OCI-LY7 (cell line): ENCODE data around the gene BIVM. TPM values are rescaled to one million over a fixed set of nuclear protein-coding genes. Genes with fewer than 3 reads are reported as not detected.

Experiments used
- BruUV-seq: library from RNA; stranded (reverse); fragments of 400-500 nt; replicated peaks from 2 replicates; lab custom pipeline; 2021; lab: Mats Ljungman, UMichigan
- CTCF ChIA-PET: fragments of 300-600 bp; sonication (Branson Sonifier 250); formaldehyde crosslinking; loops from one replicate; lab custom pipeline; 2022; ENCODE audit warnings: antibody characterized with exemption; ENCODE audit not compliant: unreplicated experiment; lab: Charles Lee
- POLR2A ChIA-PET: fragments of 300-600 bp; sonication (Branson Sonifier 250); formaldehyde crosslinking; loops from one replicate; lab custom pipeline; 2022; ENCODE audit warnings: antibody characterized with exemption; lab: Charles Lee
- DNase-seq: peaks from one replicate; pipeline ENCODE4 v3.0.0-alpha.2; 2015; ENCODE audit warnings: low spot score
- H2AFZ ChIP-seq: fragments of 200-600 bp; sonication (generic), shearing (Covaris generic); 2 replicates; pipeline ENCODE4 v1.6.1; 2014; ENCODE audit warnings: mild to moderate bottlenecking, antibody characterized with exemption, low read length, moderate library complexity
- H3K27ac ChIP-seq: fragments of 200-600 bp; sonication (generic); 2 replicates; pipeline ENCODE4 v1.5.1; 2014; ENCODE audit warnings: mixed run types, low read depth, mild to moderate bottlenecking, moderate library complexity, low read length, inconsistent platforms; ENCODE audit not compliant: poor library complexity, severe bottlenecking
- H3K36me3 ChIP-seq: fragments of 200-600 bp; sonication (generic); 2 replicates; pipeline ENCODE4 v1.6.1; 2014; ENCODE audit warnings: mild to moderate bottlenecking, antibody characterized with exemption, low read length, moderate library complexity, mixed read lengths; ENCODE audit not compliant: insufficient read depth
- H3K4me1 ChIP-seq: fragments of 200-600 bp; sonication (generic); 2 replicates; pipeline ENCODE4 v1.5.1; 2014; ENCODE audit warnings: mild to moderate bottlenecking, low read length; ENCODE audit not compliant: insufficient read depth, poor library complexity, severe bottlenecking
- H3K4me2 ChIP-seq: fragments of 200-600 bp; sonication (generic); 2 replicates; pipeline ENCODE4 v1.6.1; 2014; ENCODE audit warnings: mild to moderate bottlenecking, low read length
- H3K4me3 ChIP-seq: fragments of 200-600 bp; sonication (generic); 2 replicates; pipeline ENCODE4 v1.5.1; 2014; ENCODE audit warnings: mild to moderate bottlenecking, low read depth, low read length; ENCODE audit not compliant: poor library complexity, severe bottlenecking
- H3K79me2 ChIP-seq: fragments of 200-600 bp; sonication (generic); 2 replicates; pipeline ENCODE4 v1.6.1; 2016; ENCODE audit warnings: low read depth, mild to moderate bottlenecking, low read length, moderate library complexity, mixed read lengths; ENCODE audit not compliant: insufficient read depth
- H3K9me2 ChIP-seq: fragments of 200-600 bp; sonication (generic); 2 replicates; pipeline ENCODE4 v1.6.1; 2016; ENCODE audit warnings: mild to moderate bottlenecking, low read length, mixed read lengths; ENCODE audit not compliant: insufficient read depth
- H3K9me3 ChIP-seq: fragments of 200-600 bp; sonication (generic); 2 replicates; pipeline ENCODE4 v1.6.1; 2014; ENCODE audit warnings: mild to moderate bottlenecking, mixed run types, low read length, mixed read lengths
- H4K20me1 ChIP-seq: fragments of 200-600 bp; sonication (generic); 2 replicates; pipeline ENCODE4 v1.6.1; 2014; ENCODE audit warnings: mild to moderate bottlenecking, antibody characterized with exemption, low read length, moderate library complexity, mixed read lengths; ENCODE audit not compliant: insufficient read depth
- EZH2phosphoT487 ChIP-seq: fragments of 200-600 bp; sonication (generic); IDR thresholded peaks from 2 replicates; pipeline ENCODE4 v1.6.1; 2018; ENCODE audit warnings: low read depth, borderline replicate concordance, mild to moderate bottlenecking, mixed run types, antibody characterized with exemption, low read length, moderate library complexity, mixed read lengths
- intact Hi-C: fragments of 100-400 bp; cut with micrococcal nuclease; formaldehyde crosslinking; loops from one replicate; pipeline ENCODE4 v1.10.0; 2022; ENCODE audit not compliant: unreplicated experiment
- total RNA-seq, 2 experiments: library from RNA; depleted of rRNA in 1 of 2; stranded (reverse); fragments of >200 nt in 1 of 2; shearing (Covaris generic) in 1 of 2; gene quantifications; 2 replicates each; pipeline ENCODE4 v1.2.3, GENCODE V29; 2014 to 2022
- TF ChIP-seq, protein P1 (sequence below): fragments of 200-600 bp; sonication (generic); conservative IDR thresholded peaks from 2 replicates; pipeline ENCODE4 v1.5.1; 2014; ENCODE audit warnings: mild to moderate bottlenecking, antibody characterized with exemption, low read length, moderate library complexity, mixed read lengths

BIVM gene
- total RNA-seq, 2 experiments from 2014 or later, result not detected

DNA sequence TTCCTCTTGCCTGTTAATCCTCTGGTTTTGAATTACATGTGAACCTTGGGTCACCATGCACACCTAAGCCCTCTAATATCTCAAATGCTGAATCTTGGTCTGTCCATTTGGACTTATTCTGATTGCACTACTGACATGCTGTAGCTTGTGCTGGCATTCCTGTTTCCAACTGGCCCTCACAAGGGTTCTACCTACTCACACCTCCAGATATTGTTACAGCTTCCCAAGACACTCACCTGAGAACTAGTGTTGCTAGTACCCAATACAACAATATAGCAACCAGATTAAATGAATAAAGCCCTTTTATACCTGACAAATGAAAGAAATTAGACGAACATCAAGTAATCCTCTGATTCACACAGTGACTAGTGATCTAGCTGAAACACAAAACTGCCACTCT is 41.9 kb upstream of the BIVM start:
- Histone ChIP-seq H3K4me1 (no peaks in the 10 kb centered on the region), H3K27ac (no peak overlapping the region), H3K9me2 (no peaks in the 10 kb centered on the region), H3K4me2 (no peak overlapping the region), H2AFZ (no peak overlapping the region), H3K4me3 (no peak overlapping the region), H3K79me2 (no peaks in the 10 kb centered on the region), H3K9me3 (no peaks in the 10 kb centered on the region), H4K20me1 (no peaks in the 10 kb centered on the region), H3K36me3 (no peaks in the 10 kb centered on the region)
- no TSS peak for BruUV-seq
- CTCF ChIA-PET, result no interaction called here
- POLR2A ChIA-PET, result interaction anchor here (0.7 kb wide), 1 partner anchor 837 kb away, joined by 4 read pairs; no protein-coding TSS in a partner anchor
- TF ChIP-seq EZH2phosphoT487, result no peak
- TF ChIP-seq, protein P1, sequence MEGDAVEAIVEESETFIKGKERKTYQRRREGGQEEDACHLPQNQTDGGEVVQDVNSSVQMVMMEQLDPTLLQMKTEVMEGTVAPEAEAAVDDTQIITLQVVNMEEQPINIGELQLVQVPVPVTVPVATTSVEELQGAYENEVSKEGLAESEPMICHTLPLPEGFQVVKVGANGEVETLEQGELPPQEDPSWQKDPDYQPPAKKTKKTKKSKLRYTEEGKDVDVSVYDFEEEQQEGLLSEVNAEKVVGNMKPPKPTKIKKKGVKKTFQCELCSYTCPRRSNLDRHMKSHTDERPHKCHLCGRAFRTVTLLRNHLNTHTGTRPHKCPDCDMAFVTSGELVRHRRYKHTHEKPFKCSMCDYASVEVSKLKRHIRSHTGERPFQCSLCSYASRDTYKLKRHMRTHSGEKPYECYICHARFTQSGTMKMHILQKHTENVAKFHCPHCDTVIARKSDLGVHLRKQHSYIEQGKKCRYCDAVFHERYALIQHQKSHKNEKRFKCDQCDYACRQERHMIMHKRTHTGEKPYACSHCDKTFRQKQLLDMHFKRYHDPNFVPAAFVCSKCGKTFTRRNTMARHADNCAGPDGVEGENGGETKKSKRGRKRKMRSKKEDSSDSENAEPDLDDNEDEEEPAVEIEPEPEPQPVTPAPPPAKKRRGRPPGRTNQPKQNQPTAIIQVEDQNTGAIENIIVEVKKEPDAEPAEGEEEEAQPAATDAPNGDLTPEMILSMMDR, result no peak
- no peak for DNase-seq
- intact Hi-C loops, result no loop called here

DNA sequence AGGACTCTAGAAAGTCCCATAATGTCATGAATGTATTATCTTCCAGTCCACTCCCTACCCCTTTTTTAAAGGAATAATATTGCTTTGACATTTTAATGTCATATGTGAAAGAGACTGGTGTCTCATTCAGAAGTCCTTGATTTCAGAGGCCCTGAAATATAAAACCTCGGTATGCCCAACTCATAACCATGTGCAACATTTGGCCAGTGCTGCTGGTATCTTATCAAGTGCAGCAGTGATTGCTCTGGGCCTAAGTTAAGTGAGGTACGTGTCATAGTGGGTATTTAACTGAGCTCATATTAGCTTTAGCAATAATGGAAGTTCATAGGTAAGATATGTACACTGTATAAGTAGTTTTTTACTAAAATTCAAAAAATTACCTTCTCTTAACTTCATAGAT is 40.1 kb upstream of the BIVM start:
- Histone ChIP-seq H4K20me1 (no peaks in the 10 kb centered on the region), H2AFZ (no peak overlapping the region), H3K27ac (no peak overlapping the region), H3K4me2 (no peak overlapping the region), H3K9me2 (no peaks in the 10 kb centered on the region), H3K9me3 (no peaks in the 10 kb centered on the region), H3K36me3 (no peaks in the 10 kb centered on the region), H3K4me1 (no peaks in the 10 kb centered on the region), H3K79me2 (no peaks in the 10 kb centered on the region), H3K4me3 (no peak overlapping the region)
- ChIA-PET POLR2A (no interaction called here), CTCF (no interaction called here)
- no TSS peak for BruUV-seq
- intact Hi-C loops, result no loop called here
- DNase-seq, result no peak
- TF ChIP-seq EZH2phosphoT487, result no peak
- TF ChIP-seq, protein P1, result no peak

DNA sequence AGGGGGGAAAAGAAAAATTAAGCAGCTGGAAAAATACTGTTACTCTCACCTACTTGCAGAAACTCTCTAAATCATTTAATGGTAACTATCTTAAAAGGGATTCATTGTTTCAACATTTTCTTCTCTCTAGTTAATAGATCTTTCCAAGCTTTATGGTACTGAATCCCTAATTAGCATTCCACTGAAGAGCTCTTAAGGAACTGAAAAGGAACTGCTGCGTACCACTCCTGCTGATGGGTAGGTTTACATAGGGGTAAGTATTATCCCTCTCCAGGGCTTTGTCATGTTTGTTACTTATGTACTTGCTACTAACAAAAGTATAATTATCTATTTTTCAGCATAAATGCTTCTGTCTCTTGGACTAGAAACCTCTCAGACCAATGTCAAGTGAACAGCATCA is 37.8 kb upstream of the BIVM start:
- H4K20me1 ChIP-seq, result no peaks in the 10 kb centered on the region
- no peak for TF ChIP-seq EZH2phosphoT487
- TF ChIP-seq, protein P1, result no peak
- H2AFZ ChIP-seq, result no peak overlapping the region
- ChIA-PET CTCF (no interaction called here), POLR2A (no interaction called here)
- H3K9me3 ChIP-seq, result no peaks in the 10 kb centered on the region
- H3K9me2 ChIP-seq, result no peaks in the 10 kb centered on the region
- no peak overlapping the region for H3K27ac ChIP-seq
- no peak overlapping the region for H3K4me3 ChIP-seq
- no peaks in the 10 kb centered on the region for H3K79me2 ChIP-seq
- H3K36me3 ChIP-seq, result no peaks in the 10 kb centered on the region
- intact Hi-C loops, result no loop called here
- no peak overlapping the region for H3K4me2 ChIP-seq
- no peaks in the 10 kb centered on the region for H3K4me1 ChIP-seq
- no TSS peak for BruUV-seq
- DNase-seq, result no peak
